D341Med (cell line): Measurements from ENCODE around the gene LPAR2.

Experiments
- DNase-seq: peaks from one replicate; pipeline ENCODE4 v3.0.0; 2012; ENCODE audit warnings: low spot score

Gene LPAR2

GRCh38 chr19:19597809-19598306, 30.2 kb downstream of the LPAR2 start:
- no peak for DNase-seq

GRCh38 chr19:19595171-19595701, 32.8 kb downstream of the LPAR2 start:
- DNase-seq = no peak

- no peak for DNase-seq
Observed at GRCh38 chr19:19594381-19594780, 33.6 kb downstream of the LPAR2 start.

GRCh38 chr19:19592690-19593089, 35.3 kb downstream of the LPAR2 start:
- DNase-seq = no peak

GRCh38 chr19:19591133-19591825, 36.7 kb downstream of the LPAR2 start:
- no peak for DNase-seq

GRCh38 chr19:19588546-19588945, 39.5 kb downstream of the LPAR2 start:
- no peak for DNase-seq

- DNase-seq = no peak
Observed at GRCh38 chr19:19587771-19588170, 40.2 kb downstream of the LPAR2 start.

- no peak for DNase-seq
Observed at GRCh38 chr19:19584356-19584755, 43.7 kb downstream of the LPAR2 start.

GRCh38 chr19:19582471-19582870, 45.5 kb downstream of the LPAR2 start:
- no peak for DNase-seq

GRCh38 chr19:19581391-19581790, 46.6 kb downstream of the LPAR2 start:
- DNase-seq = no peak

- no peak for DNase-seq
Observed at GRCh38 chr19:19580418-19580817, 47.6 kb downstream of the LPAR2 start.

GRCh38 chr19:19579533-19580361, 48.3 kb downstream of the LPAR2 start:
- DNase-seq = no peak

- DNase-seq = no peak
Observed at GRCh38 chr19:19578252-19578651, 49.8 kb downstream of the LPAR2 start.

- DNase-seq = no peak
Observed at GRCh38 chr19:19575411-19575810, 52.6 kb downstream of the LPAR2 start.
